Activated CD4-positive, alpha-beta T cell treated with anti-CD3 and anti-CD28 coated beads for 36 hours (primary cell): ENCODE measurements around the gene OR4D6. TPM values are rescaled to one million over a fixed set of nuclear protein-coding genes. Genes with fewer than 3 reads are reported as not detected.

Source experiments
- total RNA-seq, 2 experiments: library from RNA; stranded (reverse); gene quantifications; one replicate each; pipeline ENCODE4 v1.2.3, GENCODE V29; 2021

OR4D6 gene
- total RNA-seq, 2 experiments from 2014 or later, result not detected

Other genes with a start within 250 kb of the OR4D6 start
- gene MPEG1, start 244.0 kb upstream of the OR4D6 start, total RNA-seq, result not detected
- not detected for gene OR5AN1, start 98.1 kb upstream of the OR4D6 start, total RNA-seq
- not detected for gene OR5A2, start 30.5 kb upstream of the OR4D6 start, total RNA-seq
- gene OR5A1, start 20.5 kb upstream of the OR4D6 start, total RNA-seq, result not detected
- not detected for gene OR4D10, start 16.4 kb downstream of the OR4D6 start, total RNA-seq
- not detected for gene OR4D11, start 46.6 kb downstream of the OR4D6 start, total RNA-seq
- not detected for gene OR4D9, start 54.6 kb downstream of the OR4D6 start, total RNA-seq
- gene OSBP, start 158.8 kb downstream of the OR4D6 start, total RNA-seq, result 10 to 100 TPM; 37.9 to 44.2 TPM
- gene PATL1, start 212.1 kb downstream of the OR4D6 start, total RNA-seq, result 10 to 100 TPM; 59.8 to 88.7 TPM